ENCODE measurements around the gene GRK2. TPM values are rescaled to one million over a fixed set of nuclear protein-coding genes. Genes with fewer than 3 reads are reported as not detected.

Gene GRK2
- total and polyA plus RNA-seq, 2 donors (not counting 3 experiments of a cell fraction or from before 2014, with no cell fraction given): 57.9 to 62.3 TPM

DNA sequence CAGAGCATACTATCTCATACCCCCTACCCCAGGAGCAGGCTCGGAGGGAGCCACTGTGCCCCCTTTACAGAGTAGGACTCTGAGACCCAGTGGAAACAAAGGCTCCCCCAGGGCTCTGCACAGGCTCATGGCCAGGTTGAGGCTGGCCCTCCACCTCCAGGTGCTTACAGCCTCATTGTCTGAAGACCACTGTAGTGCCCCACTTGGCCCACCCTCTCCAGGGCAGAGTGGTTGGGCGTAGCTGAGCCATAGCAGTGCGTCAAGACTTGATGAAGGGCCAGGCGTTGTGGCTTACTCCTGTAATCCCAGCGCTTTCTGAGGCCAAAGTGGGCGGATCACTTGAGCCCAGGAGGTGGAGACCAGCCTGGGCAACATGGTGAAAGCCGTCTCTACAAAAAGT is 24.5 kb downstream of the GRK2 start:
- intact Hi-C loops (cut with micrococcal nuclease): no loop called here
- TSS peak; percentile 1 for BruUV-seq (replicated peaks)
- no peak overlapping the region for H3K4me3 ChIP-seq (replicated peaks in 1 of 3; ENCODE audit: insufficient read depth in 1 of 3, low read depth in 1 of 3, low read length in 3 of 3)
- peaks cover 22% of the 10 kb centered on the region for H3K4me1 ChIP-seq (ENCODE audit: control insufficient read depth, extremely low read depth, insufficient read depth, low read length)
- dilution Hi-C loops (cut with MboI; ENCODE audit: extremely low pct_ligation_motif_present, low sequenced_read_pairs): no loop called here
- no peaks in the 10 kb centered on the region for H4K20me1 ChIP-seq (replicated peaks; ENCODE audit: control insufficient read depth, extremely low read depth, insufficient read depth, low read length)
- no peaks in the 10 kb centered on the region for H3K9me1 ChIP-seq (replicated peaks; ENCODE audit: control insufficient read depth, extremely low read depth, insufficient read depth, low read length)
- no peaks in the 10 kb centered on the region for H3K27me3 ChIP-seq (ENCODE audit: control insufficient read depth in 2 of 2, insufficient read depth in 2 of 2, low read length in 2 of 2)
- H3K36me3 ChIP-seq (ENCODE audit: control insufficient read depth in 2 of 2, extremely low read depth in 1 of 2, insufficient read depth in 2 of 2, low read length in 2 of 2): peaks cover 3 to 11% of the 10 kb centered on the region in 2 experiments
- DNase-seq (ENCODE audit: low read depth, low spot score) (no peak), FAIRE-seq (no peak)
- ChIA-PET POLR2A (no interaction called here), CTCF (interaction anchor here (0.7 kb wide), 1 partner anchor 10 kb away, joined by 4 read pairs; no protein-coding TSS in a partner anchor)
- no peak overlapping the region for H3K27ac ChIP-seq (ENCODE audit: insufficient read depth, low read depth, low read length)
- no peak overlapping the region for H2AFZ ChIP-seq (ENCODE audit: low read depth, low read length)
- no peak overlapping the region for H3K9ac ChIP-seq (replicated peaks; ENCODE audit: extremely low read depth, insufficient read depth, low read length)
- H3K79me2 ChIP-seq (ENCODE audit: control insufficient read depth, insufficient read depth, low read length): peaks cover 27% of the 10 kb centered on the region
- H3K4me2 ChIP-seq (ENCODE audit: insufficient read depth, low read length): no peak overlapping the region
- no peaks in the 10 kb centered on the region for H3K9me3 ChIP-seq (replicated peaks; ENCODE audit: control insufficient read depth, insufficient read depth, low read length)
- no peak for TF ChIP-seq POLR2AphosphoS5 (IDR thresholded peaks at IDR 0.05; ENCODE audit: insufficient read depth, low read depth, low read length)
- no peak for TF ChIP-seq MYC (IDR thresholded peaks at IDR 0.05; ENCODE audit: low read depth, low read length)
- TF ChIP-seq FOS (IDR thresholded peaks at IDR 0.05; ENCODE audit: borderline replicate concordance, insufficient read depth, low read length): no peak
- TF ChIP-seq CTCF (IDR thresholded peaks at IDR 0.05; ENCODE audit: extremely low read depth in 1 of 2, insufficient read depth in 1 of 2, low read depth in 1 of 2, low read length in 2 of 2): no peak
- TF ChIP-seq POLR2A (IDR thresholded peaks at IDR 0.05; ENCODE audit: low read depth, low read length): no peak
- TF ChIP-seq EZH2 (IDR thresholded peaks at IDR 0.05; ENCODE audit: borderline replicate concordance, low read depth, low read length, severe bottlenecking): no peak
- no peak for TF ChIP-seq GATA2 (IDR thresholded peaks at IDR 0.05; ENCODE audit: insufficient read depth, insufficient read length, low read depth, low read length)
- TF ChIP-seq MAX (IDR thresholded peaks at IDR 0.05; ENCODE audit: insufficient read depth, insufficient read length): no peak
- no peak for TF ChIP-seq JUN (IDR thresholded peaks at IDR 0.05; ENCODE audit: borderline replicate concordance, insufficient read depth, insufficient read length, low read depth)
